ENCODE results near the gene SARM1. TPM values are rescaled to one million over a fixed set of nuclear protein-coding genes. Genes with fewer than 3 reads are reported as not detected.

The SARM1 gene
- total and polyA plus RNA-seq, 2 of the 13 experiments (the other 11 are each of a cell fraction or from before 2014, with no cell fraction given): 0.73 to 0.86 TPM

DNA sequence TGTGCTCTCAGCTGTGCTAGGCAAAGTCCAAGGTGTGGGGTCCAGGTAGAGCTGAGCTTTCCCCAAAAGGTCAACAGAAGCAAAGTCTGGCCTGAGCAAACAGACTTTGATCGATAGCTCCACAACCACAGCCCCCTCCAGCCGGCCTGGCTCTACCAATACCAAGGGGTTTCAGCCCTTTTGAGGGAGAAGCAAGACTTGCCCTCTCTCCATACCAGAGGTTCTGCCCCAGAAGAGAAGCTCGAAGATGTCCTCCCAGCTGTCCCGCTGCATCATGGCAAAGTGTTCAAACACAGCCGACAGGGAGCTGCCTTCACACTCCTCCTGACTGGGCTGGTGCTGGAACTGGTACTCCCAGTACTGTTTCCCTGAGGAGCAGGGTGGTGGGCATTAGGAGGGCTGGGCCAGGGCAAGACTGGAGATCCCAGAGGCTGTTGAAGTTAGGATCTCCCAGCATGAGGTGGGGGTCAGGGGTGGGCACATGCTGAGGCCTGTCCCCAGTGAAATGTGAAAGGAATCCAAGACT, 3.1 kb upstream of the SARM1 start (continued):
- TF ChIP-seq, protein P1, sequence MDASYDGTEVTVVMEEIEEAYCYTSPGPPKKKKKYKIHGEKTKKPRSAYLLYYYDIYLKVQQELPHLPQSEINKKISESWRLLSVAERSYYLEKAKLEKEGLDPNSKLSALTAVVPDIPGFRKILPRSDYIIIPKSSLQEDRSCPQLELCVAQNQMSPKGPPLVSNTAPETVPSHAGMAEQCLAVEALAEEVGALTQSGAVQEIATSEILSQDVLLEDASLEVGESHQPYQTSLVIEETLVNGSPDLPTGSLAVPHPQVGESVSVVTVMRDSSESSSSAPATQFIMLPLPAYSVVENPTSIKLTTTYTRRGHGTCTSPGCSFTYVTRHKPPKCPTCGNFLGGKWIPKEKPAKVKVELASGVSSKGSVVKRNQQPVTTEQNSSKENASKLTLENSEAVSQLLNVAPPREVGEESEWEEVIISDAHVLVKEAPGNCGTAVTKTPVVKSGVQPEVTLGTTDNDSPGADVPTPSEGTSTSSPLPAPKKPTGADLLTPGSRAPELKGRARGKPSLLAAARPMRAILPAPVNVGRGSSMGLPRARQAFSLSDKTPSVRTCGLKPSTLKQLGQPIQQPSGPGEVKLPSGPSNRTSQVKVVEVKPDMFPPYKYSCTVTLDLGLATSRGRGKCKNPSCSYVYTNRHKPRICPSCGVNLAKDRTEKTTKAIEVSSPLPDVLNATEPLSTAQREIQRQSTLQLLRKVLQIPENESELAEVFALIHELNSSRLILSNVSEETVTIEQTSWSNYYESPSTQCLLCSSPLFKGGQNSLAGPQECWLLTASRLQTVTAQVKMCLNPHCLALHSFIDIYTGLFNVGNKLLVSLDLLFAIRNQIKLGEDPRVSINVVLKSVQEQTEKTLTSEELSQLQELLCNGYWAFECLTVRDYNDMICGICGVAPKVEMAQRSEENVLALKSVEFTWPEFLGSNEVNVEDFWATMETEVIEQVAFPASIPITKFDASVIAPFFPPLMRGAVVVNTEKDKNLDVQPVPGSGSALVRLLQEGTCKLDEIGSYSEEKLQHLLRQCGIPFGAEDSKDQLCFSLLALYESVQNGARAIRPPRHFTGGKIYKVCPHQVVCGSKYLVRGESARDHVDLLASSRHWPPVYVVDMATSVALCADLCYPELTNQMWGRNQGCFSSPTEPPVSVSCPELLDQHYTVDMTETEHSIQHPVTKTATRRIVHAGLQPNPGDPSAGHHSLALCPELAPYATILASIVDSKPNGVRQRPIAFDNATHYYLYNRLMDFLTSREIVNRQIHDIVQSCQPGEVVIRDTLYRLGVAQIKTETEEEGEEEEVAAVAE (CRISPR knock-in tag; IDR thresholded peaks at IDR 0.05; ENCODE audit: borderline replicate concordance): 0 out of 2 replicates have a peak, but pooled peaks have one; percentile 30
- TF ChIP-seq YY1 (IDR thresholded peaks at IDR 0.05; ENCODE audit: insufficient read depth, insufficient replicate concordance, low read depth, low read length): peak; percentile 39
- TF ChIP-seq ISX (CRISPR knock-in tag; conservative IDR thresholded peaks at IDR 0.05): no peak
- peak; percentile 53; the same call in 1 of the 2 replicates for TF ChIP-seq ERF (CRISPR knock-in tag; IDR thresholded peaks at IDR 0.05)
- TF ChIP-seq, protein P2, sequence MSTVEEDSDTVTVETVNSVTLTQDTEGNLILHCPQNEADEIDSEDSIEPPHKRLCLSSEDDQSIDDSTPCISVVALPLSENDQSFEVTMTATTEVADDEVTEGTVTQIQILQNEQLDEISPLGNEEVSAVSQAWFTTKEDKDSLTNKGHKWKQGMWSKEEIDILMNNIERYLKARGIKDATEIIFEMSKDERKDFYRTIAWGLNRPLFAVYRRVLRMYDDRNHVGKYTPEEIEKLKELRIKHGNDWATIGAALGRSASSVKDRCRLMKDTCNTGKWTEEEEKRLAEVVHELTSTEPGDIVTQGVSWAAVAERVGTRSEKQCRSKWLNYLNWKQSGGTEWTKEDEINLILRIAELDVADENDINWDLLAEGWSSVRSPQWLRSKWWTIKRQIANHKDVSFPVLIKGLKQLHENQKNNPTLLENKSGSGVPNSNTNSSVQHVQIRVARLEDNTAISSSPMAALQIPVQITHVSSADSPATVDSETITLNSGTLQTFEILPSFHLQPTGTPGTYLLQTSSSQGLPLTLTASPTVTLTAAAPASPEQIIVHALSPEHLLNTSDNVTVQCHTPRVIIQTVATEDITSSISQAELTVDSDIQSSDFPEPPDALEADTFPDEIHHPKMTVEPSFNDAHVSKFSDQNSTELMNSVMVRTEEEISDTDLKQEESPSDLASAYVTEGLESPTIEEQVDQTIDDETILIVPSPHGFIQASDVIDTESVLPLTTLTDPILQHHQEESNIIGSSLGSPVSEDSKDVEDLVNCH (CRISPR knock-in tag; IDR thresholded peaks at IDR 0.05): no peak
- TF ChIP-seq ARNTL (CRISPR knock-in tag; IDR thresholded peaks at IDR 0.05): peak; percentile 68; the same call in 1 of the 2 replicates
- no peak for TF ChIP-seq ARNT (IDR thresholded peaks at IDR 0.05)
- no peak for TF ChIP-seq ARID2 (CRISPR knock-in tag; IDR thresholded peaks at IDR 0.05; ENCODE audit: borderline replicate concordance)
- TF ChIP-seq, protein P3, sequence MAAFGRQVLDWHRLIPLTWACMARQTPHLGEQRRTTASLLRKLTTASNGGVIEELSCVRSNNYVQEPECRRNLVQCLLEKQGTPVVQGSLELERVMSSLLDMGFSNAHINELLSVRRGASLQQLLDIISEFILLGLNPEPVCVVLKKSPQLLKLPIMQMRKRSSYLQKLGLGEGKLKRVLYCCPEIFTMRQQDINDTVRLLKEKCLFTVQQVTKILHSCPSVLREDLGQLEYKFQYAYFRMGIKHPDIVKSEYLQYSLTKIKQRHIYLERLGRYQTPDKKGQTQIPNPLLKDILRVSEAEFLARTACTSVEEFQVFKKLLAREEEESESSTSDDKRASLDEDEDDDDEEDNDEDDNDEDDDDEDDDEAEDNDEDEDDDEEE (CRISPR knock-in tag; IDR thresholded peaks at IDR 0.05): no peak
- 0 out of 2 replicates have a peak, but pooled peaks have one; percentile 4 for TF ChIP-seq ZBTB3 (CRISPR knock-in tag; IDR thresholded peaks at IDR 0.05; ENCODE audit: borderline replicate concordance, low read depth)
- TF ChIP-seq ZNF552 (CRISPR knock-in tag; IDR thresholded peaks at IDR 0.05; ENCODE audit: borderline replicate concordance): no peak
- peak; percentile 61; the same call in 1 of the 2 replicates for TF ChIP-seq MYC (CRISPR knock-in tag; IDR thresholded peaks at IDR 0.05; ENCODE audit: borderline replicate concordance)
- no peak for TF ChIP-seq ZNF430 (CRISPR knock-in tag; IDR thresholded peaks at IDR 0.05)
- no peak for TF ChIP-seq XBP1 (CRISPR knock-in tag; IDR thresholded peaks at IDR 0.05)
- TF ChIP-seq MAFK (conservative IDR thresholded peaks at IDR 0.05 in 1 of 2, IDR thresholded peaks at IDR 0.05 in 1 of 2; ENCODE audit: low read length in 2 of 2): no peak
- no peak for TF ChIP-seq SIN3B (IDR thresholded peaks at IDR 0.05; ENCODE audit: low read length)
- no peak for TF ChIP-seq ZNF431 (CRISPR knock-in tag; IDR thresholded peaks at IDR 0.05; ENCODE audit: borderline replicate concordance, low read depth)
- peak; percentile 51 for TF ChIP-seq ZEB1 (IDR thresholded peaks at IDR 0.05; ENCODE audit: insufficient replicate concordance, low read depth)
- no peak for TF ChIP-seq ZNF234 (CRISPR knock-in tag; conservative IDR thresholded peaks at IDR 0.05)
- TF ChIP-seq PPARG (CRISPR knock-in tag; conservative IDR thresholded peaks at IDR 0.05): peak; percentile 85
- TF ChIP-seq ZNF614 (CRISPR knock-in tag; IDR thresholded peaks at IDR 0.05; ENCODE audit: borderline replicate concordance): peak; percentile 44; the same call in 1 of the 2 replicates
- TF ChIP-seq, protein P4, sequence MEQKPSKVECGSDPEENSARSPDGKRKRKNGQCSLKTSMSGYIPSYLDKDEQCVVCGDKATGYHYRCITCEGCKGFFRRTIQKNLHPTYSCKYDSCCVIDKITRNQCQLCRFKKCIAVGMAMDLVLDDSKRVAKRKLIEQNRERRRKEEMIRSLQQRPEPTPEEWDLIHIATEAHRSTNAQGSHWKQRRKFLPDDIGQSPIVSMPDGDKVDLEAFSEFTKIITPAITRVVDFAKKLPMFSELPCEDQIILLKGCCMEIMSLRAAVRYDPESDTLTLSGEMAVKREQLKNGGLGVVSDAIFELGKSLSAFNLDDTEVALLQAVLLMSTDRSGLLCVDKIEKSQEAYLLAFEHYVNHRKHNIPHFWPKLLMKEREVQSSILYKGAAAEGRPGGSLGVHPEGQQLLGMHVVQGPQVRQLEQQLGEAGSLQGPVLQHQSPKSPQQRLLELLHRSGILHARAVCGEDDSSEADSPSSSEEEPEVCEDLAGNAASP (CRISPR knock-in tag; IDR thresholded peaks at IDR 0.05; ENCODE audit: borderline replicate concordance): peak; percentile 73; the same call in 1 of the 2 replicates
